Stimulated activated memory B cell treated with anti-CD40 and anti-IgM and Interleukin-4, amounts not matched to agents 10 μg/mL and 1 μg/mL and 100 μg/mL, for 72 hours (primary cell): Measurements from ENCODE around the gene CA12.

Experiments used
- ATAC-seq: fragments of 150-1000 bp; cut with Tn5 transposase; 2 replicates; pipeline ENCODE4 v1.10.0; 2021
- H3K27ac Mint-ChIP-seq: one replicate; pipeline ENCODE4 v1.8.0; 2022; ENCODE audit warnings: mild to moderate bottlenecking, mixed read lengths
- H3K27me3 Mint-ChIP-seq: one replicate; pipeline ENCODE4 v1.8.0; 2022; ENCODE audit warnings: mixed read lengths
- H3K36me3 Mint-ChIP-seq: one replicate; pipeline ENCODE4 v1.8.0; 2022; ENCODE audit warnings: mixed read lengths
- H3K4me1 Mint-ChIP-seq: one replicate; pipeline ENCODE4 v1.8.0; 2022; ENCODE audit warnings: mixed read lengths
- H3K4me3 Mint-ChIP-seq: one replicate; pipeline ENCODE4 v1.8.0; 2022; ENCODE audit warnings: mild to moderate bottlenecking, moderate library complexity, mixed read lengths
- H3K9me3 Mint-ChIP-seq: one replicate; pipeline ENCODE4 v1.8.0; 2022; ENCODE audit warnings: mixed read lengths

Gene CA12

GRCh38 chr15:63360170-63360569 lies 21.5 kb downstream of the CA12 start:
- Mint-ChIP-seq H3K4me3 (no peak overlapping the region), H3K36me3 (no peaks in the 10 kb centered on the region), H3K27ac (no peak overlapping the region), H3K4me1 (peaks cover 31% of the 10 kb centered on the region), H3K9me3 (no peaks in the 10 kb centered on the region), H3K27me3 (peaks cover 13% of the 10 kb centered on the region)
- no peak for ATAC-seq

DNA sequence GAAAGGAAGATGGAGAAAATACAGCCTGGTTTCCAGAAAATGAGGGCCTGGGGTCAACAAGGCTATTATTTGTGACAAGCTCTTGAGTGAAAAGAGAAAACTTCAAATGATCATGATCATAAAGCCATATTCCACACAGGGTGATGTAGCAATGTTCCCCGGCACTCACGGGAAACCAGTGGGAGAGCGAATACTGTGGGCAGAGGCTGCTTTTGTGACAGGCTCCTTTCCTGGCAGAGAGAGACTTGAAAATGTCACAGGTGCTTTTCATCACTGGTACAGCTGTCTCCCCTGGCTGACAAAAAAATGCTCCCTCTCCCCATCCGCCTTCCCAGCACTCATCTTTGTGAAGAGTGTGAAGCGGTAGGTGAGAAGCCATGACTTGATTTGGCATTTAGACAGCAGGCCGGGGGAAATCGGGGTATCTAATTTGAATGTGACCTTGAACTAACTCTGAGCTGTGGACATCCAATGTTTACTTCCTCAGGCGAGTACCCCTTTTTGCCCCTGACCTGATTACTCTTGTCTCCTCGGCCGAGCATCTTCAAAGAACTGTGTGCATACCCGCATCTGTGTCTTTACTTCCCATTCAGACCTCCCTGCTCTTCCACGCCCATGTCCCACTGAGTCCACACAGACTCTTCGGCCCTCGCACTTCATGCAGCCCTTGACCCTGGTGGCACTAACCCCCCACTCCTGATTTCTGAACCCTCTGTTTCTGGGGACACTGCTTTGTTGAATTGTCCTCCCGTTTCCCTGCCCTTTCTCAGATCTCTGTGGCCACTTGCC lies 23.2 kb downstream of the CA12 start:
- H3K27me3 Mint-ChIP-seq, result peaks cover 13% of the 10 kb centered on the region
- H3K36me3 Mint-ChIP-seq, result no peaks in the 10 kb centered on the region
- peaks cover 35% of the 10 kb centered on the region for H3K4me1 Mint-ChIP-seq
- H3K4me3 Mint-ChIP-seq, result no peak overlapping the region
- H3K9me3 Mint-ChIP-seq, result no peaks in the 10 kb centered on the region
- H3K27ac Mint-ChIP-seq, result no peak overlapping the region
- ATAC-seq, result no peak

GRCh38 chr15:63357731-63358130 lies 23.9 kb downstream of the CA12 start:
- peaks cover 28% of the 10 kb centered on the region for H3K4me1 Mint-ChIP-seq

DNA sequence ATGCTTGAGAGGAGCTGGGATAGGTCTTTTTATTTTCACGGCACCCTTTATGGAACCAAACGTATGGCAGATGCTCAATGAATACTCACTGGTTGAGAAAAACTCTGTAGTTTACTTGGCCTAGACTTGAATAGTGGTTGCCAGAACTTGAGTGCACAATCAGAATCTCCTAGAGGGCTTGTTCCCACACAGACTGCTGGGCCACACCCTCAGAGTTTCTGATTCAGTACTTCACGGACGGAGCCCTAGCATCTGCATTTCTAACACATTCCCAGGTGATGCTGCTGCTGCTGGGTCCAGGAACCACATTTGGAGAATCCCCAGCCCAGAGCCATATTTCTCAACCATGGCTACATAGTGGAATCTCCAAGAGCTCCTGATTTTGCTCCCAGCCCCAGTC lies 24.6 kb downstream of the CA12 start:
- H3K27me3 Mint-ChIP-seq, result peaks cover 13% of the 10 kb centered on the region
- peaks cover 21% of the 10 kb centered on the region for H3K4me1 Mint-ChIP-seq

More at GRCh38 chr15:63357731-63358130, 23.9 kb downstream of the CA12 start:
- Mint-ChIP-seq H3K27ac (no peak overlapping the region), H3K27me3 (peaks cover 13% of the 10 kb centered on the region), H3K9me3 (no peaks in the 10 kb centered on the region), H3K4me3 (no peak overlapping the region), H3K36me3 (no peaks in the 10 kb centered on the region)
- no peak for ATAC-seq

DNA sequence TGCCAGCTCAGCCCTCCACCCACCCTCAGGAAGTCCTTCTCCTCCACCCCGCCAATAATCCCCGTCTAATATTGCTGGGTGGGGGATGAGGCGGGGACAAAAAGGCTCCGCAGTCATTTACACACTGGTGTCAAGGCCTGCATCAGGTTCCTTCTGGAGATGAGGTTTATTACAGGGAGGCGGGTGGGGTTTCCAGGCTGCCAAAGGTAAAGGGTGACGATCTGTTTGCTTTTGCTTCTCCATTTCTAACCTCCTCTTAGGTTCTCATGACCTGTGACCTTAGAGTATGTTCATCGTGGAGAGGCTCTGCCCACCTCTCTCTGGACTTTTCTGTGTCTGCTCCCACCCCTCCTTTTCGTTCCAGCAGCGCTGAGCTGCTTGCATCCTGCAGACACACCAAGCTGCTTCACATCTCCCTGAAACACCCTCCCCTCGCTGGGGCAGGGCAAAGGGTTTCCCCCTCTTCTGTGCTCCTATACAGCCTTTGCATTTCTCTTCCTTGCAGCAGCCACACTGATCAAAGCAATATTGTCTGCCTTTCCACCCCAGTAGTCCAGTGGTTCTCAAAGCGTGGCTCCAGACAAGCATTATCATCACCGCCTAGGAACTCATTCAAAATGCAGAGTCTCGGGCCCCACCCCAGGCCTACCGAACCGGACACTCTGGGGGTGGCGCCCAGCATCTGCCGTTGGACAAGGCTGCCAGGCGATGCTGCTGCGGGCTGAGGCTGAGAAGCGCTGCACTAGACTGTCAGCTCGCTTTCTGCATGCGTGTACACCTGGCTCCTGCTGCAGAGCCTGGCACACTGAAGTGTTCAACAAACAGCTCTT lies 26.6 kb downstream of the CA12 start:
- Mint-ChIP-seq H3K4me1 (peaks cover 13% of the 10 kb centered on the region), H3K27ac (no peak overlapping the region)
- peak; percentile 49 for ATAC-seq

More for the DNA sequence above, 24.6 kb downstream of the CA12 start:
- Mint-ChIP-seq H3K27ac (no peak overlapping the region), H3K36me3 (no peaks in the 10 kb centered on the region), H3K4me3 (no peak overlapping the region), H3K9me3 (no peaks in the 10 kb centered on the region)
- no peak for ATAC-seq

DNA sequence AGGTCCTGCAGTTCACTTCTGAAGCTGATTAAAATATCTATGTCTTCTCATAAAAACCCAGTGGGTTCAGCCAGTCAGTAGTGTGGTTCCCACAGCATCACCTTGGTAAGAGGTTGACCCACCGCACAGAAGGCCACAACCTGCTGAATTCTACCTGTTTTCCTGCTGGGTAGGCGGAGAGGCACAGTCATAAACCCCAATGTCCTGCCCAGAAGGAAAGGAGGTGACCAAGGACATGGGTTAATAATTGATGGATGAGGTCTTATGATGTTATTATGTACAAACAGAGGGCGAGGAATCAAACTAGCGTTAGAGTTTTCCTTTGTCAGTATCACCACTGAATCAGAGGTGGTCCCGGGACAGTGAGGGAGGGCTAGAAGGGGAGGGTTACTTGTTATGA lies 27.8 kb downstream of the CA12 start:
- peaks cover 13% of the 10 kb centered on the region for H3K4me1 Mint-ChIP-seq
- no peaks in the 10 kb centered on the region for H3K36me3 Mint-ChIP-seq
- H3K9me3 Mint-ChIP-seq, result no peaks in the 10 kb centered on the region
- no peak overlapping the region for H3K27ac Mint-ChIP-seq
- H3K27me3 Mint-ChIP-seq, result peaks cover 4% of the 10 kb centered on the region
- ATAC-seq, result no peak
- H3K4me3 Mint-ChIP-seq, result no peak overlapping the region

More for the DNA sequence above, 26.6 kb downstream of the CA12 start:
- H3K36me3 Mint-ChIP-seq, result no peaks in the 10 kb centered on the region
- peaks cover 13% of the 10 kb centered on the region for H3K27me3 Mint-ChIP-seq
- H3K9me3 Mint-ChIP-seq, result no peaks in the 10 kb centered on the region
- no peak overlapping the region for H3K4me3 Mint-ChIP-seq

GRCh38 chr15:63353261-63353660 lies 28.4 kb downstream of the CA12 start:
- Mint-ChIP-seq H3K27ac (no peak overlapping the region), H3K4me3 (no peak overlapping the region), H3K36me3 (no peaks in the 10 kb centered on the region), H3K4me1 (peaks cover 13% of the 10 kb centered on the region), H3K27me3 (no peaks in the 10 kb centered on the region), H3K9me3 (no peaks in the 10 kb centered on the region)
- ATAC-seq, result no peak

DNA sequence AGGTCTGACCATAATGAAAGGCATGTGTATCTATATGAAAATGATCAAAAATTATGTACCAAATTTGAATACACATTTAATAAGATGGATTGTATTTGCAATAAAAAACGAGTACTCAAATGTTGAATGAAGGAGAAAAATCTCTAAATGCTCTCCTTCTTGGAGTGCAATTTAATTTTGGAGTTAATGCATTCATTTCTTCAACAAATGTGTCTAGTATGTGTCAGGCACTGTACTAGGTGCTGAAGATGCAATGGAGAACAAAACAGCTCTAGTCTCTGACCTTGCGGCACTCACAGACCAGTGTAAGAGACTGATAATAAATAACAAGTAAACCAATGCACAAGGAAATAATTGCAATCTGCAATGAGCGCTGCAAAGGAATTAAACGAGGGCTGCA lies 28.8 kb downstream of the CA12 start:
- H3K4me1 Mint-ChIP-seq, result peaks cover 13% of the 10 kb centered on the region
- H3K4me3 Mint-ChIP-seq, result no peak overlapping the region
- ATAC-seq, result no peak
- H3K9me3 Mint-ChIP-seq, result no peaks in the 10 kb centered on the region
- H3K27ac Mint-ChIP-seq, result no peak overlapping the region
- no peaks in the 10 kb centered on the region for H3K36me3 Mint-ChIP-seq
- no peaks in the 10 kb centered on the region for H3K27me3 Mint-ChIP-seq

- Mint-ChIP-seq H3K27ac (no peak overlapping the region), H3K36me3 (no peaks in the 10 kb centered on the region), H3K4me1 (peaks cover 13% of the 10 kb centered on the region), H3K9me3 (no peaks in the 10 kb centered on the region), H3K4me3 (no peak overlapping the region), H3K27me3 (no peaks in the 10 kb centered on the region)
- peak; percentile 9 for ATAC-seq
Measured at GRCh38 chr15:63351170-63351569, 30.5 kb downstream of the CA12 start.

DNA sequence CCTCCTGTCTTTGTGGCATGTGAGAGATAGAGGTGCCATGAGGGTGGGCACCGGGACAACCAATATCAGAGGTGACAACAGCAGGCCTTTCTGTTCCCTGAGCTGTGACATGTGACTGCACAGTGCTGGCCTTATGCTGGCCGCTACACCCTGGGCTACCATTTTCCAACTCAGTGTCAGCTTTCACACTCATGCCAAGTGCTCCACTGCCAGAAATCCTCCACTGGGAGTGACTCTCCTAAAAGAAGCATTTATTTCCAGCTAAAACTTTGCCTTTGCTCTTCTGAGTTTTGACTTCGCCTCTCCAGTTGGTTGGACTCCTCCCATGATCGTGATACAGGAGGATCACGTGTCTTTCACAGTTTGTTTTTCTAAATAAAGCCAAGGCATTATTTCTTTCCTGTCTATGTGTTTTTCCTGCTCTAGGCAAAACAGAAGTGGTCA lies 31.4 kb downstream of the CA12 start:
- H3K4me3 Mint-ChIP-seq, result no peak overlapping the region
- H3K4me1 Mint-ChIP-seq, result peaks cover 5% of the 10 kb centered on the region
- no peaks in the 10 kb centered on the region for H3K36me3 Mint-ChIP-seq
- H3K9me3 Mint-ChIP-seq, result no peaks in the 10 kb centered on the region
- no peaks in the 10 kb centered on the region for H3K27me3 Mint-ChIP-seq
- ATAC-seq, result no peak
- H3K27ac Mint-ChIP-seq, result no peak overlapping the region

DNA sequence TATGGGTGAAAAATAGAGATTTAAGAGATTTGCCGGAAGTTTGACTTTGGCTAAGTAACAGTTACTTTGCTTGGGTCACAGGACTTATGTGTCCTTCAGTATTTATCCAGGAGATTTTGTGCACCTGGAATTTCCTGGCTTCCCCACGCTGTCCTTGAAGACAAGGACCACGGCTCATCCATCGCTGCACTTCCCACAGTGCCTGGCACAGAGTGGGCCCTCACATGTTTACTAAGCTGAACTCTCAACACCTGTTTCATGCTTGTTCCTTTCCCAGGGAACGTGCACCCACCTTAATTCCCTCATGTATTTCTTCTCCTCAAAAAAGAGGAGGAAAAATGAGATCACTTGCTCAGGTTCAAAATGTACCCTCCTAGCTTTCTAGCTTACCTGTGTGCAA lies 32.0 kb downstream of the CA12 start:
- Mint-ChIP-seq H3K27me3 (no peaks in the 10 kb centered on the region), H3K4me3 (no peak overlapping the region), H3K27ac (no peak overlapping the region), H3K36me3 (no peaks in the 10 kb centered on the region), H3K9me3 (no peaks in the 10 kb centered on the region), H3K4me1 (no peaks in the 10 kb centered on the region)
- no peak for ATAC-seq

DNA sequence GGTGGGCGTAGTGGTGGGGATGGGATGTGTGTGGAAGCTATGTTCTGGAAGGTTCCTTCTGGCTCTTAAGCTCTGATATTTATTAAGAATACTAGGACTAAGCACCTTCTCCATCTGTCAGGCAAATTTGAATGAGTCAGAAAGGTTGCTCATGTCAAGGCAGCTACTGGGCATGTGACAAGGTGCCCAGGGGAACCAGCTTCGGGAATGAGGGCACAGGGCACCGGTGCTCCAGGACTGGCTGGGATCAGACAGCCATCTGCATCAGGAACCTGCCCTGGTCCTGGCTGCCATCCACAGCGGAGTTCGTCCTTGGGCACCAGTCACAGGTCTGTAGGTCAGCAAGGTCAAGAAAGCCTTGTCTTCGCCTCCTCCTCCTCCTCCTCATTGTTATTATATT lies 32.5 kb downstream of the CA12 start:
- Mint-ChIP-seq H3K4me1 (no peaks in the 10 kb centered on the region), H3K27me3 (no peaks in the 10 kb centered on the region), H3K27ac (no peak overlapping the region), H3K4me3 (no peak overlapping the region), H3K36me3 (no peaks in the 10 kb centered on the region), H3K9me3 (no peaks in the 10 kb centered on the region)
- ATAC-seq, result no peak

- Mint-ChIP-seq H3K4me3 (no peak overlapping the region), H3K27ac (peak overlapping the region; percentile 17), H3K27me3 (no peaks in the 10 kb centered on the region), H3K4me1 (peaks cover 6% of the 10 kb centered on the region), H3K36me3 (no peaks in the 10 kb centered on the region), H3K9me3 (no peaks in the 10 kb centered on the region)
- no peak for ATAC-seq
Measured at GRCh38 chr15:63348392-63348791, 33.3 kb downstream of the CA12 start.

DNA sequence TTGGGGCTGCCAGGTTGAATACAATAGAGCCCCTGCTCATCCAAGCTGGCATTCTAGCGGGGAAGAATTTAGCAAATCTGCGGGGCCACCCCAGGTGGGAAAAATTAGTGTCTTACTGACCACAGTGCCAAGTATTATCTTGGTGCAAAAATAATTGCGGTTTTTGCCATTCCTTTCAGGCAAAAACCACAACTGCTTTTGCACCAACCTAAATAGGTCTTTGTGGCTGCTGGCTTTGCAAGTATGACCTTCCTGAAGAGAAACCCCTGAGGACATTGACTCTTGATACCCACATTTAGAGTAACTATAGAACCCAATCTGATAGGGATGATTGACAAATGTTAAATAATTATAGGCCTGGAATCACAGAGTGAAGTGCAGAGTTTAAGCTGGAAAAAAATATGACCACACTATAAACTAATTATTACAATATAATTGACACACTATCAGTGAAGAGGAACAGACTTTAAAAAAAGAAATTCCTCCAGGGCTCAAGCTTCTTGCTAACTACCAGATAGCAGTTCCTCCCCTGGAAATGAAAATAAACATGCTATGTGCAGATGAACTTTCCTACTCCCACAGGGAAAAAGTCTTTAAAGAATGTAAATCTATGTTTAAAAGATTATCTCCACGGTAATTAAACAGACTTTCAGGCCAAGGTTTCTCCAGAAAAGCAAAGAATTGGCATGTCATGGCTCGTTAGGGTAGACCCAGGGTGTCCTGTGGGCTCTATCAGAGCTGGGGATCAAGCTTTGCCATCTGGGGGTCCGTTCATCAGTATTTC lies 34.4 kb downstream of the CA12 start:
- Mint-ChIP-seq H3K27me3 (no peaks in the 10 kb centered on the region), H3K9me3 (no peaks in the 10 kb centered on the region), H3K4me1 (peaks cover 17% of the 10 kb centered on the region), H3K36me3 (no peaks in the 10 kb centered on the region), H3K27ac (no peak overlapping the region), H3K4me3 (no peak overlapping the region)
- no peak for ATAC-seq

DNA sequence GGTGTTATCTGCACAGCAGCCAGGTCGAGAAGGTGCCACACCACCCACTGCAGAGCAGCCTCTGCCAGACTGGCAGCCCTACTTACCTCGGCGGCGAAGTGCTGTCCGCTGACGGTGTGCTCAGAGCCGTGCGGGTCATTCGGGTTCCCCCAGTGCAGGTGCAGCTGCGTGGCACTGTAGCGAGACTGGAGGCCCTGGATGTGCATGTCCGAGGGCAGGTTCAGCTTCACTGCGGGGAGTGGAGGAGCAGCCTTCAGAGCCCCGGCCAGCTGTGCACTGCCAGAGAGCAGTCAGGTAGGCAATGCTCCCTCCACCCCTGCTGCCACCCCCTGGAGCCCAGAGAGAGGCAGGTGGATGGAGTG lies 36.3 kb downstream of the CA12 start:
- Mint-ChIP-seq H3K4me3 (no peak overlapping the region), H3K27ac (no peak overlapping the region), H3K9me3 (no peaks in the 10 kb centered on the region), H3K36me3 (no peaks in the 10 kb centered on the region), H3K4me1 (peaks cover 21% of the 10 kb centered on the region), H3K27me3 (peaks cover 14% of the 10 kb centered on the region)
- no peak for ATAC-seq
